ENCODE results near the gene H6PD.

The H6PD gene

DNA sequence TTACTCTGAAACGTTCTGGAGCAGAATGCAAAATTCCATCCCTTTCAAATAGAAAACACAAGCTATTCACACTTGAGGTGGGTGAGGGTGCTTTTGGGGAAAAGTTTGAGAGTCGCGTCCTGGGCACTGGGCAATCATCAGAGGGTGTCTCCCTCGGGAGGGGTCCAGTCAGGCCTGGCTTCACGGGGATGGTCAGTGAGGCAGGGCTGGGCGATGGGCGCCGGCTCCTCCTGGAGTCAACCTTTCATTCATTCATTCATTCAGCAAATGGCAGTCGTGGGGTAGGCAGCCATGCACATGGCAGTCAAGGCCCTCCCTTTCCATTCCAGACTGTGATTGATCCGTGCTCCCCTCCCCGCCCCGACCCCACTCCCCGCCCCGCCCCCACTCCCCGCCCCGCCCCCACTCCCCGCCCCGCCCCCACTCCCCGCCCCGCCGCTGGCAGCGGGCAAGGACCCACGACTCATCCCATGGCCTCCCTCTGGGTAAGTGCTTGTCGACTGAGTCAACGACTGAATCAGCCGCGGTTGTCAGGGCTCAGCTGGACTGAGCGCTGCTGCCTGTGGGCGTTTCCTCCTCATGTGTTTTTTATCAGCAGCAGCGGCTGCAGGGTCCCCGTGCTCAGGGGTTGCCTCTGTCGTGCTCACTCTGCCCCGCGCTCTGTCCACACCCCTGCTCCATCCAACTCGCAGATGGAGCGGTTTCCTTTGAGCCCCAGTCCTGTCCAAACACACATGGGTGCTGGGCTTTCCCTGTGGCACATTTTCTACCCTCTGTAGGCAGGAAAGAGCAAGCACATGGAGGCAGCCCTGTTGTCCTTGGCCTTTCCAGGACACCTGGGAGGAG lies 45.7 kb downstream of the H6PD start:
- Histone ChIP-seq H3K9ac (ENCODE audit: low read length) (no peak overlapping the region), H3F3A (ENCODE audit: insufficient read depth) (no peaks in the 10 kb centered on the region), H3K36me3 (ENCODE audit: low read length) (no peaks in the 10 kb centered on the region), H3K9me2 (replicated peaks; ENCODE audit: insufficient read depth, low read length) (no peaks in the 10 kb centered on the region), H4K20me1 (ENCODE audit: low read depth, low read length) (no peaks in the 10 kb centered on the region), H3K79me2 (ENCODE audit: insufficient read depth, low read length) (no peaks in the 10 kb centered on the region), H3K27me3 (ENCODE audit: low read length) (no peaks in the 10 kb centered on the region), H3K9me3 (ENCODE audit: insufficient read depth, low read length) (no peaks in the 10 kb centered on the region), H2AFZ (ENCODE audit: low read depth, low read length, severe bottlenecking) (no peak overlapping the region), H3K4me3 (ENCODE audit: insufficient read depth, low read length, poor library complexity, severe bottlenecking) (no peak overlapping the region), H3K27ac (ENCODE audit: low read depth, low read length) (no peak overlapping the region), H3K4me2 (ENCODE audit: low read depth, low read length, poor library complexity, severe bottlenecking) (no peak overlapping the region)
- TF ChIP-seq, protein P1, sequence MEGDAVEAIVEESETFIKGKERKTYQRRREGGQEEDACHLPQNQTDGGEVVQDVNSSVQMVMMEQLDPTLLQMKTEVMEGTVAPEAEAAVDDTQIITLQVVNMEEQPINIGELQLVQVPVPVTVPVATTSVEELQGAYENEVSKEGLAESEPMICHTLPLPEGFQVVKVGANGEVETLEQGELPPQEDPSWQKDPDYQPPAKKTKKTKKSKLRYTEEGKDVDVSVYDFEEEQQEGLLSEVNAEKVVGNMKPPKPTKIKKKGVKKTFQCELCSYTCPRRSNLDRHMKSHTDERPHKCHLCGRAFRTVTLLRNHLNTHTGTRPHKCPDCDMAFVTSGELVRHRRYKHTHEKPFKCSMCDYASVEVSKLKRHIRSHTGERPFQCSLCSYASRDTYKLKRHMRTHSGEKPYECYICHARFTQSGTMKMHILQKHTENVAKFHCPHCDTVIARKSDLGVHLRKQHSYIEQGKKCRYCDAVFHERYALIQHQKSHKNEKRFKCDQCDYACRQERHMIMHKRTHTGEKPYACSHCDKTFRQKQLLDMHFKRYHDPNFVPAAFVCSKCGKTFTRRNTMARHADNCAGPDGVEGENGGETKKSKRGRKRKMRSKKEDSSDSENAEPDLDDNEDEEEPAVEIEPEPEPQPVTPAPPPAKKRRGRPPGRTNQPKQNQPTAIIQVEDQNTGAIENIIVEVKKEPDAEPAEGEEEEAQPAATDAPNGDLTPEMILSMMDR (IDR thresholded peaks at IDR 0.05; ENCODE audit: insufficient read depth, low read length, poor library complexity, severe bottlenecking) = no peak
- TF ChIP-seq EZH2phosphoT487 (conservative IDR thresholded peaks at IDR 0.05; ENCODE audit: low read length) = no peak

DNA sequence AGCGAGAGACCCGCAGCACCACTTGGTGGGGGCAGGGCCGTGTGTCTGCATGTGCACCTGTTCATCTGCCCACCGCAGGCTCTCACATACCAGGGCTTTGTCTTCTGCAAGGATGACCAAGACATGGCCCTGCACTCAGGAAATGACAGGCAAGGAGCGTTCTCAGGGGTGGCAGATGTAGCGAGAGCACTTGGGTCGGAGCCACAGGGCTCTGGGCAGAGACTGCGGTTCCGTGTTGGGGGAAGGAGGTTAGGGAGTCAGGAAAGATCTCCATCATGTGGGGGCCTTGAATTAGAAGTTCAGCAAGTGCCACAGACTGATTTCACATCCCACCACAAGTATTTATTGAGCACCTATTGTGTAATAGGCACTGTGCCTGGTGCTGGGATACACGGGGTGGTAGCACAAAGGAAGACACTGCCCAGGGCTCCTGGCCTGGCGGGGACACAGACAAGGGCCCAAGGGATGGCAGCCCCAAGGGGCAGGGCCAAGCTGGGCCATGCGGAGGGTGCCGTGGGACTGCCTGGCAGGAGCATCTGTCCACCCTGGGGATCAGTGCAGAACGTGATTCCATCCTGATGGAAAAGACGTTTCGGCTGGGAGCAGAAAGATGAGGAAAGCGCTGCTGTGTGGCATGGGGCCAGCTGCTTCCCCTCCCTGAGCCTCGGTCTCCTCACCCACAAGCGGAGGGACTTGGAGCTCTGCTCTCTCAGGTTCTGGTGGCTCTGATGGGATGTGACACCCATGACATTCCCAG lies 46.7 kb downstream of the H6PD start:
- H3K4me2 ChIP-seq (ENCODE audit: low read depth, low read length, poor library complexity, severe bottlenecking) = no peak overlapping the region

DNA sequence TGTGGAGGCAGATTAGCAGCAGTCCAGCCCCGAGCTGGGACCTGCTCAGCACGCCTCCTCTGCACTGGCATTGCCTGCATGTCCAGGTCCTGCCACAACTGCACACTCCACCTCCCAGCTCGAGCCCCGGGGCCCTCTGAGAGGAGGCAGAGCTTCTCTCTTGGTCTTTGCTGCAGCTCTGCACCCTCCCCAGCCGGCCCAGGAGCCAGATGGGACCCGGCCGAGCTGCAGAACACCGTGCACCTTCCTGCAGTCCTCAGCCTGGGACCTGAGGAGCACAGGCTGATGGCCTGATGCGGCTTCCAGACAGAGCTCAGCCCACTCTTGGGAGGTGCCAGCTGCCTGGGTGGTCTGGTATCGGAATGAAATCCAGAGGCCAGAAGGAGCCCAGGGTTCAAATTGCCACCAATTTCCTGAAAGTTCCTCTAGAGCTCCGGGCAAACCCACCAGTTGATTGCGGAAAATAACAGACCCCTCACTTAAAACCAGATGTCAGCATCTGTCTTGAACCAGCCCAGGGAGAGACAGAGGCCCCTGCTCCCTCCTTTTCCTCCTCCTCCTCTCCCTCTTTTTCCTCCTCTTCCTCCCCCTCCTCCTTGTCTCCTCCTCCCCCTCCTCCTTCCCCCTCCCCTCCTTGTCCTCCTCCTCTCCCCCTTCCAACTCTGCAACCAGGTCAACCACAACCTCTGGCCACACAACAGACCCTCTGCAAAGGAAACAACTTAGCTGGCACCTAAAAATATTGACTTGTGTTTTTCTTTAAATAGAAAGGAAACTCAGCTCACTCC lies 47.5 kb downstream of the H6PD start:
- Histone ChIP-seq H3K9ac (ENCODE audit: low read length) (no peak overlapping the region), H3K4me3 (ENCODE audit: insufficient read depth, low read length, poor library complexity, severe bottlenecking) (no peak overlapping the region), H3K9me3 (ENCODE audit: insufficient read depth, low read length) (no peaks in the 10 kb centered on the region), H3K79me2 (ENCODE audit: insufficient read depth, low read length) (no peaks in the 10 kb centered on the region), H2AFZ (ENCODE audit: low read depth, low read length, severe bottlenecking) (no peak overlapping the region), H3K4me2 (ENCODE audit: low read depth, low read length, poor library complexity, severe bottlenecking) (no peak overlapping the region), H4K20me1 (ENCODE audit: low read depth, low read length) (no peaks in the 10 kb centered on the region), H3K9me2 (replicated peaks; ENCODE audit: insufficient read depth, low read length) (no peaks in the 10 kb centered on the region), H3K36me3 (ENCODE audit: low read length) (no peaks in the 10 kb centered on the region), H3K27me3 (ENCODE audit: low read length) (no peaks in the 10 kb centered on the region), H3F3A (ENCODE audit: insufficient read depth) (no peaks in the 10 kb centered on the region), H3K27ac (ENCODE audit: low read depth, low read length) (no peak overlapping the region)
- TF ChIP-seq, protein P1 (IDR thresholded peaks at IDR 0.05; ENCODE audit: insufficient read depth, low read length, poor library complexity, severe bottlenecking) = no peak
- no peak for TF ChIP-seq EZH2phosphoT487 (conservative IDR thresholded peaks at IDR 0.05; ENCODE audit: low read length)

More for the DNA sequence above, 46.7 kb downstream of the H6PD start:
- Histone ChIP-seq H3K9ac (ENCODE audit: low read length) (no peak overlapping the region), H2AFZ (ENCODE audit: low read depth, low read length, severe bottlenecking) (no peak overlapping the region), H3K9me2 (replicated peaks; ENCODE audit: insufficient read depth, low read length) (no peaks in the 10 kb centered on the region), H3K4me3 (ENCODE audit: insufficient read depth, low read length, poor library complexity, severe bottlenecking) (no peak overlapping the region), H3K79me2 (ENCODE audit: insufficient read depth, low read length) (no peaks in the 10 kb centered on the region), H3K9me3 (ENCODE audit: insufficient read depth, low read length) (no peaks in the 10 kb centered on the region), H3F3A (ENCODE audit: insufficient read depth) (no peaks in the 10 kb centered on the region), H3K27me3 (ENCODE audit: low read length) (no peaks in the 10 kb centered on the region), H3K36me3 (ENCODE audit: low read length) (no peaks in the 10 kb centered on the region), H3K27ac (ENCODE audit: low read depth, low read length) (no peak overlapping the region), H4K20me1 (ENCODE audit: low read depth, low read length) (no peaks in the 10 kb centered on the region)
- TF ChIP-seq, protein P1 (IDR thresholded peaks at IDR 0.05; ENCODE audit: insufficient read depth, low read length, poor library complexity, severe bottlenecking) = no peak
- TF ChIP-seq EZH2phosphoT487 (conservative IDR thresholded peaks at IDR 0.05; ENCODE audit: low read length) = no peak
